Mucosa of rectum (tissue), 2 donors: Measurements from ENCODE around the gene HES2.
A peak's percentile ranks its signal among the peaks of the same experiment; 100 is the strongest.
"Not testable (repeated sequence)": the region's sequence is repeated elsewhere in the genome, so short reads cannot be mapped to it uniquely, and the experiment has no call there.

Experiments
- H3K27ac ChIP-seq, 2 donors: one replicate each; pipeline ENCODE4 v1.7.0; 2013; ENCODE audit warnings: inconsistent platforms in 2 of 2, low read depth in 2 of 2, low read length in 2 of 2
- H3K27me3 ChIP-seq, 2 donors: one replicate each; pipeline ENCODE4 v1.7.0; 2013; ENCODE audit warnings: low read length in 2 of 2; ENCODE audit not compliant: control insufficient read depth in 2 of 2, insufficient read depth in 2 of 2
- H3K36me3 ChIP-seq, 2 donors: one replicate each; pipeline ENCODE4 v1.7.0; 2013; ENCODE audit warnings: low read length in 2 of 2; ENCODE audit not compliant: control insufficient read depth in 2 of 2, insufficient read depth in 2 of 2
- H3K4me1 ChIP-seq, 2 donors: one replicate each; pipeline ENCODE4 v1.7.0; 2013; ENCODE audit warnings: low read length in 2 of 2, mild to moderate bottlenecking in 1 of 2; ENCODE audit not compliant: control insufficient read depth in 2 of 2, insufficient read depth in 2 of 2
- H3K4me3 ChIP-seq, 2 donors: one replicate each; pipeline ENCODE4 v1.7.0; 2013; ENCODE audit warnings: low read length in 2 of 2
- H3K9ac ChIP-seq, 2 donors: one replicate each; pipeline ENCODE4 v1.7.0; 2013; ENCODE audit warnings: low read length in 2 of 2, low read depth in 1 of 2, mild to moderate bottlenecking in 1 of 2
- H3K9me3 ChIP-seq, 2 donors: one replicate each; pipeline ENCODE4 v1.7.0; 2013; ENCODE audit warnings: low read length in 2 of 2; ENCODE audit not compliant: control insufficient read depth in 2 of 2
- donor health status: healthy.
- donor health status: Normal muscosa, but diverticular disease.

HES2 gene

GRCh38 chr1:6409053-6409452 lies 10.7 kb downstream of the HES2 start:
- Histone ChIP-seq H3K4me1 (peaks cover 0 to 7% of the 10 kb centered on the region in 2 donors), H3K9ac (no peak overlapping the region), H3K36me3 (no peaks in the 10 kb centered on the region), H3K4me3 (no peak overlapping the region), H3K9me3 (no peaks in the 10 kb centered on the region), H3K27me3 (no peaks in the 10 kb centered on the region), H3K27ac (no peak overlapping the region)

GRCh38 chr1:6408023-6408422 lies 11.7 kb downstream of the HES2 start:
- Histone ChIP-seq H3K4me3 (no peak overlapping the region), H3K27me3 (no peaks in the 10 kb centered on the region), H3K9ac (no peak overlapping the region), H3K4me1 (peaks cover 0 to 1% of the 10 kb centered on the region in 2 donors), H3K36me3 (no peaks in the 10 kb centered on the region), H3K27ac (no peak overlapping the region), H3K9me3 (no peaks in the 10 kb centered on the region)

- Histone ChIP-seq H3K36me3 (no peaks in the 10 kb centered on the region), H3K27ac (no peak overlapping the region), H3K9me3 (no peaks in the 10 kb centered on the region), H3K9ac (no peak overlapping the region), H3K4me3 (no peak overlapping the region), H3K27me3 (no peaks in the 10 kb centered on the region), H3K4me1 (no peaks in the 10 kb centered on the region)
Observed at GRCh38 chr1:6401673-6402072, 18.0 kb downstream of the HES2 start.

GRCh38 chr1:6399294-6399693 lies 20.4 kb downstream of the HES2 start:
- H3K9me3 ChIP-seq = no peaks in the 10 kb centered on the region
- no peak overlapping the region for H3K4me3 ChIP-seq
- H3K27me3 ChIP-seq = no peaks in the 10 kb centered on the region
- no peak overlapping the region for H3K9ac ChIP-seq
- H3K27ac ChIP-seq = no peak overlapping the region
- H3K36me3 ChIP-seq = no peaks in the 10 kb centered on the region
- peaks cover under 1 to 1% of the 10 kb centered on the region in 2 donors for H3K4me1 ChIP-seq

- no peaks in the 10 kb centered on the region for H3K36me3 ChIP-seq
- no peaks in the 10 kb centered on the region for H3K27me3 ChIP-seq
- no peak overlapping the region for H3K27ac ChIP-seq
- H3K4me1 ChIP-seq = peaks cover 4 to 6% of the 10 kb centered on the region in 2 donors
- H3K4me3 ChIP-seq = no peak overlapping the region
- no peaks in the 10 kb centered on the region for H3K9me3 ChIP-seq
- no peak overlapping the region for H3K9ac ChIP-seq
Observed at GRCh38 chr1:6397844-6398441, 21.8 kb downstream of the HES2 start.

- no peak overlapping the region for H3K27ac ChIP-seq
Observed at GRCh38 chr1:6396998-6397397, 22.7 kb downstream of the HES2 start.

GRCh38 chr1:6395781-6396244 lies 23.9 kb downstream of the HES2 start:
- not testable (repeated sequence) for H3K27me3 ChIP-seq, H3K9me3 ChIP-seq, H3K27ac ChIP-seq, H3K36me3 ChIP-seq, H3K9ac ChIP-seq, H3K4me3 ChIP-seq
- H3K4me1 ChIP-seq = peaks cover 17 to 18% of the 10 kb centered on the region in 2 donors

More at GRCh38 chr1:6396998-6397397, 22.7 kb downstream of the HES2 start:
- Histone ChIP-seq H3K27me3 (no peaks in the 10 kb centered on the region), H3K36me3 (no peaks in the 10 kb centered on the region), H3K9me3 (no peaks in the 10 kb centered on the region), H3K9ac (no peak overlapping the region), H3K4me1 (peaks cover 12% of the 10 kb centered on the region in 2 donors), H3K4me3 (no peak overlapping the region)

- not testable (repeated sequence) for H3K27me3 ChIP-seq, H3K36me3 ChIP-seq, H3K27ac ChIP-seq, H3K9ac ChIP-seq, H3K9me3 ChIP-seq, H3K4me3 ChIP-seq
- peaks cover 17 to 18% of the 10 kb centered on the region in 2 donors for H3K4me1 ChIP-seq
Observed at GRCh38 chr1:6395130-6395529, 24.6 kb downstream of the HES2 start.

GRCh38 chr1:6393400-6394187 lies 26.1 kb downstream of the HES2 start, which contains the start of gene ACOT7:
Gene ACOT7 (minus strand): TSS chr1:6393767. CDS start chr1:6393399, 368 bp downstream.
- H3K9me3 ChIP-seq = no peaks in the 10 kb centered on the region
- peak within 1 kb of the TSS; percentile 95 to 98 for H3K27ac ChIP-seq
- peaks cover 17 to 18% of the 10 kb centered on the region in 2 donors for H3K4me1 ChIP-seq
- H3K36me3 ChIP-seq = no peaks in the 10 kb centered on the region
- peak within 1 kb of the TSS; percentile 77 to 79 for H3K4me3 ChIP-seq
- H3K27me3 ChIP-seq = no peaks in the 10 kb centered on the region
- H3K9ac ChIP-seq = peak within 1 kb of the TSS; percentile 65 to 84

GRCh38 chr1:6392809-6393399 lies 26.8 kb downstream of the HES2 start:
- Histone ChIP-seq H3K9ac (peak overlapping the region in 1 of 2 donors; percentile 64), H3K4me3 (peak overlapping the region; percentile 62 to 70), H3K4me1 (peaks cover 17 to 18% of the 10 kb centered on the region in 2 donors), H3K27me3 (no peaks in the 10 kb centered on the region), H3K9me3 (no peaks in the 10 kb centered on the region), H3K36me3 (no peaks in the 10 kb centered on the region), H3K27ac (peak overlapping the region; percentile 95 to 98)
